Smooth muscle cell (in vitro differentiated cells): ENCODE measurements around the gene TLCD2. TPM values are rescaled to one million over a fixed set of nuclear protein-coding genes. Genes with fewer than 3 reads are reported as not detected.

Experiments
- DNase-seq: peaks from one replicate; lab custom pipeline; 2025; ENCODE audit not compliant: unreplicated experiment; lab: John Stamatoyannopoulos, UW
- H2AFZ ChIP-seq: fragments of 200-600 bp; sonication (generic); 2 replicates; pipeline ENCODE4 v1.6.0; 2016; ENCODE audit warnings: antibody characterized with exemption, low read depth, mild to moderate bottlenecking
- H3F3A ChIP-seq: fragments of 200-600 bp; sonication (generic); 2 replicates; pipeline ENCODE4 v1.6.0; 2017; ENCODE audit warnings: antibody characterized with exemption, low read depth
- H3K27ac ChIP-seq: fragments of 200-600 bp; sonication (generic); 2 replicates; pipeline ENCODE4 v1.5.1; 2016; ENCODE audit warnings: low read depth, mild to moderate bottlenecking
- H3K27me3 ChIP-seq: fragments of 200-600 bp; sonication (generic); 2 replicates; pipeline ENCODE4 v1.6.1; 2016; ENCODE audit warnings: low read depth, mild to moderate bottlenecking
- H3K36me3 ChIP-seq: fragments of 200-600 bp; sonication (generic); 2 replicates; pipeline ENCODE4 v1.5.1; 2016; ENCODE audit warnings: low read depth
- H3K4me1 ChIP-seq: fragments of 200-600 bp; sonication (generic); 2 replicates; pipeline ENCODE4 v1.5.1; 2016; ENCODE audit warnings: low read depth
- H3K4me2 ChIP-seq: fragments of 200-600 bp; sonication (generic); 2 replicates; pipeline ENCODE4 v1.6.0; 2016; ENCODE audit warnings: mild to moderate bottlenecking
- H3K4me3 ChIP-seq: fragments of 200-600 bp; sonication (generic); 2 replicates; pipeline ENCODE4 v1.5.1; 2016; ENCODE audit warnings: mild to moderate bottlenecking
- H3K79me2 ChIP-seq: fragments of 200-600 bp; sonication (generic); 2 replicates; pipeline ENCODE4 v1.6.0; 2016; ENCODE audit warnings: low read depth, mild to moderate bottlenecking
- H3K9ac ChIP-seq: fragments of 200-600 bp; sonication (generic); 2 replicates; pipeline ENCODE4 v1.6.0; 2016; ENCODE audit warnings: low read depth
- H3K9me3 ChIP-seq: fragments of 200-600 bp; sonication (generic); replicated peaks from 2 replicates; pipeline ENCODE4 v1.5.1; 2016; ENCODE audit warnings: low read depth
- H4K20me1 ChIP-seq: fragments of 200-600 bp; sonication (generic); 2 replicates; pipeline ENCODE4 v1.6.0; 2016; ENCODE audit warnings: low read depth
- CTCF ChIP-seq: fragments of 200-600 bp; sonication (generic); IDR thresholded peaks from 2 replicates; pipeline ENCODE4 v1.5.1; 2017; ENCODE audit warnings: borderline replicate concordance, mild to moderate bottlenecking, antibody characterized with exemption; ENCODE audit not compliant: insufficient read depth, poor library complexity, severe bottlenecking
- WGBS: methylation state at CpG from one replicate; pipeline ENCODE4 v1.1.7; 2016; ENCODE audit warnings: low lambda C conversion rate; 5-methylcytosine and 5-hydroxymethylcytosine counted together
- polyA plus RNA-seq: library from polyadenylated mRNA; unstranded; fragments of >200 nt; fragmentation: Nextera tagmentation; extraction: Ambion mirVana; gene quantifications from 2 replicates; pipeline ENCODE4 v1.2.1, GENCODE V29; 2016
- total RNA-seq: library from RNA; depleted of rRNA; stranded (reverse); fragments of >200 nt; gene quantifications from 2 replicates; pipeline ENCODE4 v1.2.3, GENCODE V29; 2014

TLCD2 gene
- total and polyA plus RNA-seq, 2 experiments from 2014 or later, result 1.9 to 2.5 TPM

- Histone ChIP-seq H3K9ac (no peak overlapping the region), H2AFZ (no peak overlapping the region), H3K27me3 (no peaks in the 10 kb centered on the region), H4K20me1 (no peaks in the 10 kb centered on the region), H3F3A (no peaks in the 10 kb centered on the region), H3K4me3 (no peak overlapping the region), H3K9me3 (no peaks in the 10 kb centered on the region), H3K4me1 (peaks cover 4% of the 10 kb centered on the region), H3K4me2 (no peak overlapping the region), H3K36me3 (no peaks in the 10 kb centered on the region), H3K27ac (no peak overlapping the region), H3K79me2 (no peaks in the 10 kb centered on the region)
- 97% methylated on average over 36 of the region's 38 CpGs for WGBS
- no peak for DNase-seq
- no peak for TF ChIP-seq CTCF
Observed at GRCh38 chr17:1733759-1734158, 23.6 kb upstream of the TLCD2 start.

GRCh38 chr17:1732833-1733321, 22.7 kb upstream of the TLCD2 start:
- no peak for TF ChIP-seq CTCF

GRCh38 chr17:1732241-1732832, 22.2 kb upstream of the TLCD2 start:
- no peak for TF ChIP-seq CTCF
- Histone ChIP-seq H2AFZ (no peak overlapping the region), H3K36me3 (no peaks in the 10 kb centered on the region), H3K9ac (no peak overlapping the region), H3K4me3 (no peak overlapping the region), H3K4me1 (peaks cover 4% of the 10 kb centered on the region), H3K27ac (no peak overlapping the region), H3K4me2 (no peak overlapping the region), H3K27me3 (no peaks in the 10 kb centered on the region), H3K79me2 (no peaks in the 10 kb centered on the region), H3K9me3 (no peaks in the 10 kb centered on the region), H3F3A (no peaks in the 10 kb centered on the region), H4K20me1 (no peaks in the 10 kb centered on the region)
- no peak for DNase-seq
- WGBS, result 93% methylated on average over 18 of the region's 22 CpGs

More at GRCh38 chr17:1732833-1733321, 22.7 kb upstream of the TLCD2 start:
- Histone ChIP-seq H3F3A (no peaks in the 10 kb centered on the region), H3K4me2 (no peak overlapping the region), H3K4me3 (no peak overlapping the region), H3K27me3 (no peaks in the 10 kb centered on the region), H3K4me1 (peaks cover 4% of the 10 kb centered on the region), H3K27ac (no peak overlapping the region), H3K79me2 (no peaks in the 10 kb centered on the region), H3K9me3 (no peaks in the 10 kb centered on the region), H4K20me1 (no peaks in the 10 kb centered on the region), H2AFZ (no peak overlapping the region), H3K9ac (no peak overlapping the region), H3K36me3 (no peaks in the 10 kb centered on the region)
- DNase-seq, result no peak
- 94% methylated on average over 11 of the region's 11 CpGs for WGBS

GRCh38 chr17:1731194-1731506, 21.0 kb upstream of the TLCD2 start:
- WGBS, result 88% methylated on average over 10 of the region's 10 CpGs
- no peaks in the 10 kb centered on the region for H3K9me3 ChIP-seq
- TF ChIP-seq CTCF, result no peak
- H2AFZ ChIP-seq, result no peak overlapping the region
- DNase-seq, result no peak
- H3F3A ChIP-seq, result no peaks in the 10 kb centered on the region
- H3K4me1 ChIP-seq, result peaks cover 1% of the 10 kb centered on the region
- H3K4me2 ChIP-seq, result no peak overlapping the region
- H3K27ac ChIP-seq, result peak overlapping the region; percentile 44
- H3K9ac ChIP-seq, result no peak overlapping the region
- no peak overlapping the region for H3K4me3 ChIP-seq
- no peaks in the 10 kb centered on the region for H3K27me3 ChIP-seq
- H4K20me1 ChIP-seq, result no peaks in the 10 kb centered on the region
- no peaks in the 10 kb centered on the region for H3K36me3 ChIP-seq
- no peaks in the 10 kb centered on the region for H3K79me2 ChIP-seq
